ENCODE measurements around the gene AGPAT2. TPM values are rescaled to one million over a fixed set of nuclear protein-coding genes. Genes with fewer than 3 reads are reported as not detected.

The AGPAT2 gene
- total RNA-seq, 1 donor from 2014 or later: 36.4 TPM

GRCh38 chr9:136697146-136697820 lies 10.0 kb upstream of the AGPAT2 start:
- Mint-ChIP-seq H3K27ac (ENCODE audit: unreplicated experiment) (no peak overlapping the region), H3K4me3 (ENCODE audit: unreplicated experiment) (no peak overlapping the region), H3K36me3 (ENCODE audit: unreplicated experiment) (no peaks in the 10 kb centered on the region), H3K27me3 (ENCODE audit: unreplicated experiment) (peaks cover 13% of the 10 kb centered on the region), H3K9me3 (ENCODE audit: unreplicated experiment) (no peaks in the 10 kb centered on the region), H3K4me1 (ENCODE audit: unreplicated experiment) (peaks cover 11% of the 10 kb centered on the region)
- DNase-seq (ENCODE audit: extremely low spot score, unreplicated experiment): no peak
- no peak for TF ChIP-seq CTCF (IDR thresholded peaks at IDR 0.05)

GRCh38 chr9:136696502-136696901 lies 9.2 kb upstream of the AGPAT2 start:
- Mint-ChIP-seq H3K36me3 (ENCODE audit: unreplicated experiment) (no peaks in the 10 kb centered on the region), H3K27ac (ENCODE audit: unreplicated experiment) (no peak overlapping the region), H3K4me3 (ENCODE audit: unreplicated experiment) (no peak overlapping the region), H3K9me3 (ENCODE audit: unreplicated experiment) (no peaks in the 10 kb centered on the region), H3K4me1 (ENCODE audit: unreplicated experiment) (peaks cover 11% of the 10 kb centered on the region), H3K27me3 (ENCODE audit: unreplicated experiment) (peaks cover 13% of the 10 kb centered on the region)
- no peak for DNase-seq (ENCODE audit: extremely low spot score, unreplicated experiment)
- no peak for TF ChIP-seq CTCF (IDR thresholded peaks at IDR 0.05)

- Mint-ChIP-seq H3K9me3 (ENCODE audit: unreplicated experiment) (no peaks in the 10 kb centered on the region), H3K36me3 (ENCODE audit: unreplicated experiment) (no peaks in the 10 kb centered on the region), H3K27ac (ENCODE audit: unreplicated experiment) (no peak overlapping the region), H3K4me1 (ENCODE audit: unreplicated experiment) (peaks cover 11% of the 10 kb centered on the region), H3K4me3 (ENCODE audit: unreplicated experiment) (no peak overlapping the region), H3K27me3 (ENCODE audit: unreplicated experiment) (peaks cover 13% of the 10 kb centered on the region)
- TF ChIP-seq CTCF (IDR thresholded peaks at IDR 0.05): no peak
- no peak for DNase-seq (ENCODE audit: extremely low spot score, unreplicated experiment)
Observed at GRCh38 chr9:136695955-136696354, 8.7 kb upstream of the AGPAT2 start.

GRCh38 chr9:136695435-136695895 lies 8.2 kb upstream of the AGPAT2 start:
- Mint-ChIP-seq H3K9me3 (ENCODE audit: unreplicated experiment) (no peaks in the 10 kb centered on the region), H3K4me3 (ENCODE audit: unreplicated experiment) (no peak overlapping the region), H3K27me3 (ENCODE audit: unreplicated experiment) (peaks cover 13% of the 10 kb centered on the region), H3K27ac (ENCODE audit: unreplicated experiment) (no peak overlapping the region), H3K36me3 (ENCODE audit: unreplicated experiment) (no peaks in the 10 kb centered on the region), H3K4me1 (ENCODE audit: unreplicated experiment) (peaks cover 11% of the 10 kb centered on the region)
- DNase-seq (ENCODE audit: extremely low spot score, unreplicated experiment): no peak
- TF ChIP-seq CTCF (IDR thresholded peaks at IDR 0.05): no peak

GRCh38 chr9:136694872-136695247 lies 7.6 kb upstream of the AGPAT2 start:
- Mint-ChIP-seq H3K4me3 (ENCODE audit: unreplicated experiment) (no peak overlapping the region), H3K9me3 (ENCODE audit: unreplicated experiment) (no peaks in the 10 kb centered on the region), H3K27ac (ENCODE audit: unreplicated experiment) (no peak overlapping the region), H3K4me1 (ENCODE audit: unreplicated experiment) (peaks cover 11% of the 10 kb centered on the region), H3K27me3 (ENCODE audit: unreplicated experiment) (peaks cover 10% of the 10 kb centered on the region), H3K36me3 (ENCODE audit: unreplicated experiment) (no peaks in the 10 kb centered on the region)
- TF ChIP-seq CTCF (IDR thresholded peaks at IDR 0.05): no peak
- DNase-seq (ENCODE audit: extremely low spot score, unreplicated experiment): no peak

All from osteocyte (in vitro differentiated cells).